Endothelial cell of umbilical vein (primary cell): ENCODE results near the gene FUT4. TPM values are rescaled to one million over a fixed set of nuclear protein-coding genes. Genes with fewer than 3 reads are reported as not detected.

ENCODE experiments used
- BruUV-seq: library from RNA; stranded (reverse); fragments of 400-500 nt; replicated peaks from 2 replicates; lab custom pipeline; 2021; lab: Mats Ljungman, UMichigan
- CTCF ChIA-PET: fragments of 300-600, 350-600 bp; sonication (Branson Sonifier 250); formaldehyde crosslinking; loops from one replicate; lab custom pipeline; 2021; ENCODE audit warnings: antibody characterized with exemption, inconsistent platforms; lab: Charles Lee
- POLR2A ChIA-PET: fragments of 300-600, 350-600 bp; sonication (Branson Sonifier 250); formaldehyde crosslinking; loops from one replicate; lab custom pipeline; 2021; ENCODE audit warnings: antibody characterized with exemption, inconsistent platforms; lab: Charles Lee
- DNase-seq: peaks from one replicate; pipeline ENCODE4 v3.0.0-alpha.2; 2011; ENCODE audit warnings: low read depth, low spot score
- FAIRE-seq: peaks from 2 replicates; lab custom pipeline; 2011; peaks lifted over from hg19 to GRCh38; lab: Jason Lieb, UNC
- H2AFZ ChIP-seq: 2 replicates; pipeline ENCODE4 v1.6.0; 2012; ENCODE audit warnings: low read depth, low read length, control low read depth, inconsistent platforms
- H3K27ac ChIP-seq: 2 replicates; pipeline ENCODE4 v1.5.1; 2011; ENCODE audit warnings: low read depth, mild to moderate bottlenecking, control low read depth, low read length, moderate library complexity; ENCODE audit not compliant: insufficient read depth
- H3K27me3 ChIP-seq, 2 experiments: 2 replicates each; pipeline versions ENCODE4 v1.6.0 to v1.6.1; 2011; ENCODE audit warnings: low read length in 2 of 2, mixed read lengths in 1 of 2; ENCODE audit not compliant: control insufficient read depth in 2 of 2, insufficient read depth in 2 of 2
- H3K36me3 ChIP-seq, 2 experiments: 2 replicates in 1 of 2; 3 replicates in 1 of 2; pipeline ENCODE4 v1.5.1; 2011; ENCODE audit warnings: low read length in 2 of 2, mild to moderate bottlenecking in 1 of 2, moderate library complexity in 1 of 2; ENCODE audit not compliant: control insufficient read depth in 2 of 2, insufficient read depth in 2 of 2; ENCODE audit errors: extremely low read depth in 1 of 2
- H3K4me1 ChIP-seq: 3 replicates; pipeline ENCODE4 v1.5.1; 2011; ENCODE audit warnings: mild to moderate bottlenecking, low read length; ENCODE audit not compliant: control insufficient read depth, insufficient read depth; ENCODE audit errors: extremely low read depth
- H3K4me2 ChIP-seq: 2 replicates; pipeline ENCODE4 v1.6.1; 2011; ENCODE audit warnings: low read length, control low read depth, mixed read lengths; ENCODE audit not compliant: insufficient read depth
- H3K4me3 ChIP-seq, 3 experiments: fragments of 200-600 bp in 1 of 3; sonication (generic), shearing (Covaris generic) in 1 of 3; replicated peaks in 1 of 3; 2 replicates each; pipeline ENCODE4 v1.5.1; 2011 to 2016; ENCODE audit warnings: control low read depth in 3 of 3, low read length in 3 of 3, mild to moderate bottlenecking in 2 of 3, inconsistent platforms in 1 of 3, low read depth in 1 of 3, moderate library complexity in 1 of 3; ENCODE audit not compliant: insufficient read depth in 1 of 3
- H3K79me2 ChIP-seq: 2 replicates; pipeline ENCODE4 v1.6.0; 2012; ENCODE audit warnings: low read length, inconsistent platforms; ENCODE audit not compliant: control insufficient read depth, insufficient read depth
- H3K9ac ChIP-seq: replicated peaks from 2 replicates; pipeline ENCODE3; 2011; ENCODE audit warnings: low read length, control low read depth; ENCODE audit not compliant: insufficient read depth; ENCODE audit errors: extremely low read depth
- H3K9me1 ChIP-seq: replicated peaks from 3 replicates; pipeline ENCODE4 v1.6.0; 2011; ENCODE audit warnings: mild to moderate bottlenecking, low read length; ENCODE audit not compliant: control insufficient read depth, insufficient read depth; ENCODE audit errors: extremely low read depth
- H3K9me3 ChIP-seq: replicated peaks from 2 replicates; pipeline ENCODE4 v1.5.1; 2012; ENCODE audit warnings: low read length, inconsistent platforms; ENCODE audit not compliant: control insufficient read depth, insufficient read depth
- H4K20me1 ChIP-seq: replicated peaks from 2 replicates; pipeline ENCODE3; 2011; ENCODE audit warnings: mild to moderate bottlenecking, low read length; ENCODE audit not compliant: control insufficient read depth, insufficient read depth; ENCODE audit errors: extremely low read depth
- EZH2 ChIP-seq: IDR thresholded peaks from 2 replicates; pipeline ENCODE4 v1.6.1; 2012; ENCODE audit warnings: borderline replicate concordance, low read depth, mild to moderate bottlenecking, moderate library complexity, low read length, inconsistent platforms; ENCODE audit not compliant: severe bottlenecking
- FOS ChIP-seq: IDR thresholded peaks from 2 replicates; pipeline ENCODE4 v1.6.1; 2011; ENCODE audit warnings: mild to moderate bottlenecking, low read length, moderate library complexity, borderline replicate concordance; ENCODE audit not compliant: insufficient read depth
- GATA2 ChIP-seq: IDR thresholded peaks from 2 replicates; pipeline ENCODE4 v1.7.0; 2011; ENCODE audit warnings: low read depth, mild to moderate bottlenecking, moderate library complexity, mixed read lengths, low read length; ENCODE audit not compliant: insufficient read length, insufficient read depth
- JUN ChIP-seq: IDR thresholded peaks from 2 replicates; pipeline ENCODE4 v1.6.1; 2011; ENCODE audit warnings: borderline replicate concordance, low read depth; ENCODE audit not compliant: insufficient read length, insufficient read depth
- MYC ChIP-seq: IDR thresholded peaks from one replicate; pipeline ENCODE4 v1.6.1; 2011; ENCODE audit warnings: mild to moderate bottlenecking, low read depth, low read length
- POLR2A ChIP-seq: IDR thresholded peaks from 2 replicates; pipeline ENCODE4 v1.6.1; 2012; ENCODE audit warnings: low read depth, mild to moderate bottlenecking, control low read depth, low read length
- POLR2AphosphoS5 ChIP-seq: IDR thresholded peaks from 2 replicates; pipeline ENCODE4 v1.6.1; 2012; ENCODE audit warnings: low read depth, mild to moderate bottlenecking, control low read depth, low read length, moderate library complexity; ENCODE audit not compliant: insufficient read depth
- dilution Hi-C: fragments of 300-500 bp; cut with MboI; formaldehyde crosslinking; loops from one replicate; pipeline ENCODE4 v1.15.0; 2019; ENCODE audit warnings: low sequenced_read_pairs; ENCODE audit not compliant: extremely low pct_ligation_motif_present
- intact Hi-C: fragments of 100-400 bp; cut with micrococcal nuclease; formaldehyde crosslinking; loops from one replicate; pipeline ENCODE4 v1.10.0; 2022
- polyA plus RNA-seq, 4 experiments: library from polyadenylated mRNA; depleted of rRNA in 3 of 4; stranded (reverse) in 3 of 4; unstranded in 1 of 4; fragments of >200 nt; gene quantifications; 2 replicates each; pipeline versions ENCODE4 v1.2.1 to v1.2.3, GENCODE V29; 2011 to 2012; ENCODE audit warnings: missing spikeins in 1 of 4
- total RNA-seq: library from RNA; stranded (reverse); gene quantifications from 2 replicates; pipeline ENCODE4 v1.2.3, GENCODE V29; 2021
- TF ChIP-seq, protein P1 (sequence below), 2 donors: IDR thresholded peaks; 1 replicate in 1 of 2; 2 replicates in 1 of 2; pipeline ENCODE4 v1.5.1; 2011; ENCODE audit warnings: low read length in 2 of 2, mild to moderate bottlenecking in 2 of 2, moderate library complexity in 2 of 2, control low read depth in 1 of 2, inconsistent platforms in 1 of 2, low read depth in 1 of 2; ENCODE audit not compliant: insufficient read depth in 1 of 2; ENCODE audit errors: extremely low read depth in 1 of 2
- TF ChIP-seq, protein P2 (sequence below): IDR thresholded peaks from 2 replicates; pipeline ENCODE4 v1.6.1; 2011; ENCODE audit not compliant: insufficient read depth, insufficient read length

The FUT4 gene
- total and polyA plus RNA-seq, 2 donors (not counting 3 experiments of a cell fraction or from before 2014, with no cell fraction given) = 2.4 to 5.3 TPM

DNA sequence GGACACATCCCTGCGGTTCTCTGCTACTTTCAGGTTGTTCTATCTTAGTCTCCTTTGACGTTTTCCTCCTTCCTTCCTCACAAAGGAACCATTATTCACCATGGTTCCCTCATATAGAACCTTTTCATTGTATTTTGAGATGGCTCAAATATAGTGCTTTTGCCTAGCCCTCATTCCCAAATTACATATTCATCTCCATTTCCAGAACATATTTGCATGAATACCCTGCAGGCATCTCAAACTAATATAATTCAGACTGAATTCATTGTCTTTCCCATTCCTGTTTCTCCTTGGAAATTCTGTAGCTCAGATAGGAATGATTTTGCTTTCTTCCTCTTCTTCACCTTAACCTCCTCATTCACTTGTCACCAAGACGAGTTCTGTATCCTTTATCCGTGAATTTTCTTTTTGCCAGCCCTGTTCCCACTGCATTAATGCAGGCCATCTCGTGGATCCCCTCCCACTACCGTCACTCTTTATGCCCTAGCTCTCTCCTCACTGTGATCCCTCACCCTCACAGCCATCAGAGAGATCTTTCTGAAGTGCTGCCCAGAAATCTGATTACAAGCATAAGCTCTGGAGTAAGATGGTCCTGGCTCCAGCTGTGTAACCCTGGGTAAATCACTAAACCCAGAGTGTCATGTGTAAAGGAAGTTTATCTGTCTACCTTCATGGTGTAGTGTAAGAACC is 46.8 kb downstream of the FUT4 start:
- Histone ChIP-seq H3K9me3 (no peaks in the 10 kb centered on the region), H3K9me1 (no peaks in the 10 kb centered on the region), H3K4me1 (no peaks in the 10 kb centered on the region), H2AFZ (no peak overlapping the region), H3K27me3 (peaks cover 0 to 5% of the 10 kb centered on the region in 2 experiments), H3K4me2 (no peak overlapping the region), H3K9ac (no peak overlapping the region), H3K27ac (no peak overlapping the region), H3K4me3 (no peak overlapping the region), H3K79me2 (no peaks in the 10 kb centered on the region), H4K20me1 (no peaks in the 10 kb centered on the region), H3K36me3 (no peaks in the 10 kb centered on the region)
- DNase-seq = no peak
- BruUV-seq = no TSS peak
- POLR2A ChIA-PET = no interaction called here
- no peak for TF ChIP-seq POLR2AphosphoS5
- TF ChIP-seq GATA2 = no peak
- TF ChIP-seq FOS = no peak
- TF ChIP-seq, protein P1, sequence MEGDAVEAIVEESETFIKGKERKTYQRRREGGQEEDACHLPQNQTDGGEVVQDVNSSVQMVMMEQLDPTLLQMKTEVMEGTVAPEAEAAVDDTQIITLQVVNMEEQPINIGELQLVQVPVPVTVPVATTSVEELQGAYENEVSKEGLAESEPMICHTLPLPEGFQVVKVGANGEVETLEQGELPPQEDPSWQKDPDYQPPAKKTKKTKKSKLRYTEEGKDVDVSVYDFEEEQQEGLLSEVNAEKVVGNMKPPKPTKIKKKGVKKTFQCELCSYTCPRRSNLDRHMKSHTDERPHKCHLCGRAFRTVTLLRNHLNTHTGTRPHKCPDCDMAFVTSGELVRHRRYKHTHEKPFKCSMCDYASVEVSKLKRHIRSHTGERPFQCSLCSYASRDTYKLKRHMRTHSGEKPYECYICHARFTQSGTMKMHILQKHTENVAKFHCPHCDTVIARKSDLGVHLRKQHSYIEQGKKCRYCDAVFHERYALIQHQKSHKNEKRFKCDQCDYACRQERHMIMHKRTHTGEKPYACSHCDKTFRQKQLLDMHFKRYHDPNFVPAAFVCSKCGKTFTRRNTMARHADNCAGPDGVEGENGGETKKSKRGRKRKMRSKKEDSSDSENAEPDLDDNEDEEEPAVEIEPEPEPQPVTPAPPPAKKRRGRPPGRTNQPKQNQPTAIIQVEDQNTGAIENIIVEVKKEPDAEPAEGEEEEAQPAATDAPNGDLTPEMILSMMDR (IDR thresholded peaks at IDR 0.05; ENCODE audit: extremely low read depth in 1 of 2, insufficient read depth in 1 of 2, low read depth in 1 of 2, low read length in 2 of 2) = no peak
- no peak for TF ChIP-seq MYC
- TF ChIP-seq, protein P2, sequence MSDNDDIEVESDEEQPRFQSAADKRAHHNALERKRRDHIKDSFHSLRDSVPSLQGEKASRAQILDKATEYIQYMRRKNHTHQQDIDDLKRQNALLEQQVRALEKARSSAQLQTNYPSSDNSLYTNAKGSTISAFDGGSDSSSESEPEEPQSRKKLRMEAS = no peak
- TF ChIP-seq POLR2A = no peak
- TF ChIP-seq EZH2 = no peak
- no peak for TF ChIP-seq JUN
- intact Hi-C loops = no loop called here
- CTCF ChIA-PET = interaction anchor here (0.9 to 2.0 kb wide), 2 partner anchors 8 to 69 kb away, joined by 3 to 6 read pairs; no protein-coding TSS in a partner anchor
- dilution Hi-C loops = no loop called here
- no peak for FAIRE-seq
